HG02970 (cell line): Measurements from ENCODE around the gene PGAP3.

Experiments
- ATAC-seq: cut with Tn5 transposase; IDR thresholded peaks from one replicate; pipeline ENCODE4 v1.9.1; 2021; ENCODE audit warnings: mild to moderate bottlenecking, moderate library complexity, moderate number of reproducible peaks; ENCODE audit not compliant: unreplicated experiment, low FRiP score

PGAP3 gene

GRCh38 chr17:39674179-39674578, 13.7 kb downstream of the PGAP3 start:
- no peak for ATAC-seq

GRCh38 chr17:39673335-39674081, 14.3 kb downstream of the PGAP3 start:
- no peak for ATAC-seq

GRCh38 chr17:39672522-39673334, 15.1 kb downstream of the PGAP3 start:
- no peak for ATAC-seq

- no peak for ATAC-seq
Observed at GRCh38 chr17:39671651-39672521, 16.0 kb downstream of the PGAP3 start.

GRCh38 chr17:39670746-39671145, 17.1 kb downstream of the PGAP3 start:
- ATAC-seq: no peak

GRCh38 chr17:39669897-39670735, 17.7 kb downstream of the PGAP3 start:
- no peak for ATAC-seq

GRCh38 chr17:39667945-39668924, 19.6 kb downstream of the PGAP3 start, which contains the start of gene PNMT:
TSS of gene PNMT (plus strand) at chr17:39668453. CDS start at chr17:39668476, 23 bp downstream.
- no peak for ATAC-seq

GRCh38 chr17:39667262-39667944, 20.5 kb downstream of the PGAP3 start:
- ATAC-seq: no peak

- ATAC-seq: no peak
Observed at GRCh38 chr17:39666601-39667261, 21.1 kb downstream of the PGAP3 start.

GRCh38 chr17:39666231-39666600, 21.6 kb downstream of the PGAP3 start:
- ATAC-seq: no peak

- no peak for ATAC-seq
Observed at GRCh38 chr17:39665642-39666224, 22.1 kb downstream of the PGAP3 start.

GRCh38 chr17:39664581-39665561, 23.0 kb downstream of the PGAP3 start, which contains the start of gene TCAP:
TSS of gene TCAP (plus strand) at chr17:39665349. CDS start at chr17:39665360, 11 bp downstream.
- ATAC-seq: no peak

- no peak for ATAC-seq
Observed at GRCh38 chr17:39663688-39664580, 23.9 kb downstream of the PGAP3 start.

GRCh38 chr17:39663340-39663687, 24.5 kb downstream of the PGAP3 start:
- ATAC-seq: no peak
